Muscle of arm (tissue), 12 donors: ENCODE data around the gene LRRC27. TPM values are rescaled to one million over a fixed set of nuclear protein-coding genes. Genes with fewer than 3 reads are reported as not detected.

Source experiments
- DNase-seq: peaks from one replicate; pipeline ENCODE4 v3.0.0-alpha.2; 2013
- polyA plus RNA-seq, 12 donors: library from polyadenylated mRNA; unstranded; fragments of 120-200 nt; gene quantifications; one replicate each; pipeline ENCODE4 v1.2.1, GENCODE V29; 2013; ENCODE audit not compliant: insufficient read length in 12 of 12

Gene LRRC27
- polyA plus RNA-seq, 12 donors: 6.0 to 21.8 (median 8.5) TPM; not detected in 1

- DNase-seq: no peak
Observed at GRCh38 chr10:132411561-132412253, 79.7 kb downstream of the LRRC27 start.

- no peak for DNase-seq
Observed at GRCh38 chr10:132412316-132413192, 80.6 kb downstream of the LRRC27 start.

- DNase-seq: no peak
Observed at GRCh38 chr10:132413226-132414205, 81.5 kb downstream of the LRRC27 start.

GRCh38 chr10:132414402-132415016, 82.5 kb downstream of the LRRC27 start:
- DNase-seq: no peak

- DNase-seq: no peak
Observed at GRCh38 chr10:132415255-132415654, 83.3 kb downstream of the LRRC27 start.

DNA sequence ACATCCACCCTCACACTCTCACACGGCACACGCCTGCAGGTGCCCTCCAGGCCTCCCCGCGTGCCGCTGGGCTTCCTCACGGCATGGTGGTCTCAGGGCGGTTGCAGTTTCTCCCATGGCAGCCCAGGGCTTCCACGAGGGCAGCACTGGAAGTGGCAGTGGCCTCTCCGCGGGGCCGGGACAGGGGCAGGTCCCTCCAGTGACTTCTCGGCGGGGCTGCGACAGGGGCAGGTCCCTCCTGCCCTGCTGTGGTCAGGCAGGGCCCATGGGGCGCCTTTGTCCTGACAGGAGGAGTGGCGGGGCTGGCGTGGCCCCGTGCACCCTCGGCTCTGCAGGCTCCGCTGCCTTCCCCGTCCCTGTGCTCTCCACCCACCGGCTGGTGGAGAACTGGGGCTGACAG, 84.0 kb downstream of the LRRC27 start:
- no peak for DNase-seq

- DNase-seq: no peak
Observed at GRCh38 chr10:132416566-132417256, 84.7 kb downstream of the LRRC27 start.

DNA sequence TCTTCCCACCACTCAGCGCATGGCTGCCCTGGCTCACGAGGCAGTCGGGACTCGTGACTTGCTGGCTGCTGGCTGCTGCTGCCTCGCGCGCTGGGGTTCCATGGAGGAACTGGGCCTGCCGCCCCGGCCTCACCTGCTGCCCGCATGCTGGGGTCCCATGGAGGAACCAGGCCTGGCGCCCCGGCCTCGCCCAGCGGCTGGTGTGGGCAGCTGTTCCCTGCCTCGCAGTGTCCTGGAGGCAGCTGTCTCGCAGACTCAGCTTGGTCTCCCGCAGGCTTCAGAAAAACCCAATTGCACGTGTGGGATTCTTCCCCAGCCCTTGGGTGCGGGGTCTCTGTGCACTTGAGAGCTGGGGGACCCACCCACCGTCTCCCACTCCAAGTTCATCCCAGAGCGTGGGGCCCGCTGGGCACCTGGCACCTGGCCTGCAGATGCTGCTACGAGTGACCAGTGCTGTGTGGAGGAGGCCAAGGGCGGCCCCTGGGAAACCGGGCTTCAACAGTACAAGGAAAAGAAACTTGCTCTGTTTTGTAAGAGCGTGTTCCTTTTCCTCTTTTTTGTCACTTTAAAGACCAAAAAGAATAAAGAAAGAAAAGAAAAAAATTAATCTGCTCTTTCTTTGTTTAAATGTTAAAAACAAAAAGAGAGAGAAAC, 85.4 kb downstream of the LRRC27 start:
- no peak for DNase-seq

DNA sequence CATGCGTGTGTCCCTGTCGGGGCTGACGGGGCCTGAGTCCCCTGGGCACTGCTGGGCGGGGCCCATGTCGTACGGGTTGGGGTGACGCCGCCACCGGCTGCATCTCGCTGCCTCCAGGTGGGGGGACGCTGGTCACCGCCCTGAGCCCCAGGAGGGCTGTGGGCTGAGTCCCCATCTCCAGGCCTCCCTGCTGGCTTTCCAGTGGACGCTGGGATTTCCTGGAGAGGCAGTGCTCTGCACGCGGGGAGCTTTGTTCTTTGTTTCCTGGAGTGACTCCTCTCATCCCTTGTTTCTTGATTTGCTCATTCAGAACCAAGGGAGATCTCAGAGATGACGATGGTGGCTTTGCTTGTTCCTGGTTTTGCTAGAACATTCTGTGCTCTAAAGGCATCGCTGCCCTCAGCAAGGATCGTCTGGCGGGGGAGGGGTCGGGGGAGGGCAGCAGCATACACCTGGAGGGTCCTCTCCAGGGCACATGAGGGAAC, 86.0 kb downstream of the LRRC27 start:
- no peak for DNase-seq

DNA sequence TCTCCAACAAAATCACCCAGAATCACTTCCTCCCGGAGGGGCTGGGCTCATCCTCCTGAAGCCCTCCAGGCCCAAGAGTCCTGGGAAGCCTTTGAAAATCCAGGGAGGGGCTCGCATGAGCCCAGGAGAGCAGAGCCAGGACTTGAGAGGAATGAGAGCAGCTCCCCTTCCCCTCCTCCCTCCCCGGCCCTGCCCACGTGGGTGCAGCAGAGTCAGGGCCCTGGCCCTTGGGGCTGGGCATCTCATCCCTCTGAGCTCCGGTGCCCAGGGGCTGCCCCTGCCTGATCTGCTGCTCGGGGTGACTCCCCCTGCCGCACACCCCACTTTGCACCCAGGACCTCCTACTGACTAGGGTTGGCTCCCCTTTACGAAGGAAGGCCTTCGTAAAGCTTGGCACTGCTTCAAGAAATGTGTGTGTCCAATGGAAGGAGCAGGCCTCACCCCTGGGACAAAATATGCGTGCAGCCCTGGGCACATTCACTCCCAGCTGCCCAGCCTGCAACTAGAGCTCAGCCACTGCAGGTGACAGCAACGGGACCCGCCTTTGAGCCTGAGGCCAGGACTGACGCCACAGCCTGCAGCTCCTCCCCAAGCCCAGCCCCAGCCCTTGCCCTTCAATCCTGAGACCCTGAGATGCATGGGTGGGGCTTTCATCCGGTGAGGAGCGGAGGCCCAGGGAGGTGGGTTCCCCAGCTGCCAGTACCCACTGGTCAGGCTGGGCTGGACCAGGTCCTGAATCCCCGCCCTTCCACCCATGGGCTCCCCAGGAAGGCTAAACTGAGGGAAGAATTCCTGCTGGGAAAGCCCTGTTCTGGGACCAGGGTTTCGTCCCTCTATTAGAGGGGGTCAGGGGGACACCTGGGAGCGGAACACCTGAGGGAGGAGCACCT, 86.8 kb downstream of the LRRC27 start:
- DNase-seq: no peak

- no peak for DNase-seq
Observed at GRCh38 chr10:132419538-132420468, 87.8 kb downstream of the LRRC27 start.

DNA sequence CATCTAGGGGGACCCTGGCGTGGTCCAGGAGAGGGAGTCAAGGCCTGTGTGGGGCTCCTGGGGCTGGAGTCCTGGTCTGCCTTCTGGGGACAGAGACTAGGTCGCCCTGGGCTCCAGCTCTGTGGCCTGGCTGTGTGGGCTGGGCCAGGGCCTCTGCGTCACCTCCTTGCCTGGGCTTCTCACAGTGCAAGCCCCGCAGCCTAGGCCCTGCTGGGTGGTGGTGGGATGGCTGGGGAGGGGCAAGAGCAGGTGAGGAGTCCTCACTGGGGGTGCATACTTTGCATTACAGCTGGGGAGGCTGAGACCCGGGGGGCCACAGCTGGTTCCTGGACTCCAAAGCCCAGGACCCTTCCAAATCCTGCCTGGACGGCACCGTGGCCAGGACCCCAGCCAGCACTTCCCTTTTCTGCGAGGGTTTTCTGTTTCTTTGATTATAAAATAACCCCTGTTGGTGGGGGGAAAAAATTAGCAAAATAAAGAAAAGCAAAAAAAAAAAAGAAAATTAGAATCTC, 88.5 kb downstream of the LRRC27 start:
- no peak for DNase-seq

DNA sequence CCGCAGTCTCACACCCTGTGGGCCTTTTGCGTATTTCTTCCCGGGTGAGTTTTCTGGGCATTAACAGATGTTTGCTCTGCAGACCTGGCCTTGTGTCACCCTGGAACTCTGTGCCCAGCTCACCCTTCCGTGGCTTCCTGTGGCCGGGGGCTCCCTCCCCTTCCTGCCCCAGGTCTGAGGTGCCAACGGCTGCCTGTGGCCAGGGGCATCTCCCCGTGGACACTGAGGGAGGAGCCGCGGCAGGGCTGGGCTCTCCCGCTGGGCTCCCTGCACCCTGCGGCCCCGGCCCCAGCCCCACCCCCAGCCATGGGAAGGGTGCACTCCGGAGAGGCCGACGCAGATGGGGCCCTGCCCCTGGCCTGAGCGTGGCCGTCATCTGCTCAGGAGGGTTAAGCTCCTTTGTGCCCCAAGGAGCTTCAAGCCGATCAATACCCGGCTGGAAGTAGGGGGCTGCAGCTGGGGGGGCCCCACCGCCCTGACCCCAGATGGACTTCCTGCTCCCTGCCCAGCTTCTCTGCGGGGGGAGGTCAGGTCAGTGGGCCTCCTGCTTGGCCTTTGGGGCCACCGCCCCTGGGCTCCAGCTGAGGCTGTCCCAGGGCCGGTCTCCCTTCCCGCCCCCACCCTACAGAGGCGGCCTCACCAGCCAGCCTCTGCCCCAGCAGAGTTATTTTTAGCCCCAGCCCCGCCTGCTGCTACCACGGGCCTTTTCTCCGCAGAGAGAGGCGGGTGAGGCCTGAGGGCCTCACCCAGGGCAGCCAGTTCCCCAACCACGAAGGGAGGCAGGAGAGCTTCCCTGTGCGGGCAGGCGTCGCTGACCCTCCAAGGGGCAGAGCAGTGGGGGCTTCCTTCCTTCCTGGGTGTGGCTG, 89.2 kb downstream of the LRRC27 start:
- DNase-seq: no peak

DNA sequence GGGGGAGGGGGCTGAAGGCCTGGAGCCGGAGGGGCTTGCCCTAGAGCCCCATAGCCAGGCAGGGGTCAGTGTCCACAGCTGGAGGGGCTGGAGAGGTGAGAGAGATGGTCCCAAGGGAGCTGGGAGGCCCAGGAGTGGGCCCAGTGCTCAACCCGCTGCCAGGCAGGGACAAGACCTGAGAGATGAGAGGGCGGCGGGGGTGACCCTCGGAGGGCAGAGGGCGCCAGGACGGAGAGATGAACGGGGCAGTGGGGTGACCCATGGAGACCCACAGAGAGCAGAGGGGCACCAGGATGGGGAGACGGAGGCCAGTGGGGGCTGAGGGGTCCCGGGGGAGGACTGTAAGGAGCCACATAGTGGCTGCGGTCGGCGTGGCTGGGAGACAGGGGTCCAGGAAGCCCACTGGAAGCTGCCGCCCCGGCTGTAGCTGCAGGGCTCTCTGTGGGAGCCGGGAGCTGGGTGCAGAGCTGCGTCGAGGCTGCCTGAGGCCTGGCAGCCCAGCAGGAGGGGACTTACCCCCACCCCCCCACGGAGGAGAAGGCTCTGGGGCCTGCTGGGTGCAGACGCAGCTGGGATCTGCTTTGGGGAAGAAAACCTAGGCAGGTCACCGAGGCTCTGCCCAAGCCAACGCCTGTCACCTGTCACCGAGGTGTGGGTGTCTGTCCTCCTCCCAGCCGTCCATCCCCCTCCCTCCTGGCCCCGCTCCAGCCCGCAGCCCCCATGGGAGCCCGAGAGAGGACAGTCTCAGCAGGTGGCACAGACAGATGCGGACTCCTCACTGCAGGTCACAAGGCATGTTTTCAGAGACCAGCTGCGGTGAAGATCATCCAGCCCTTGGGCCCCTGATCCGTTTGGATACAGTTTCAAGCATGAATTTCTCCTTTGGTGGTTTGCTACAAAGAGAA, 90.1 kb downstream of the LRRC27 start:
- DNase-seq: no peak
